ENCODE measurements around the gene SH3GLB2. TPM values are rescaled to one million over a fixed set of nuclear protein-coding genes. Genes with fewer than 3 reads are reported as not detected.
"Not testable (repeated sequence)": the region's sequence is repeated elsewhere in the genome, so short reads cannot be mapped to it uniquely, and the experiment has no call there.

The SH3GLB2 gene
- polyA plus RNA-seq, 1 donor: 64.0 TPM

DNA sequence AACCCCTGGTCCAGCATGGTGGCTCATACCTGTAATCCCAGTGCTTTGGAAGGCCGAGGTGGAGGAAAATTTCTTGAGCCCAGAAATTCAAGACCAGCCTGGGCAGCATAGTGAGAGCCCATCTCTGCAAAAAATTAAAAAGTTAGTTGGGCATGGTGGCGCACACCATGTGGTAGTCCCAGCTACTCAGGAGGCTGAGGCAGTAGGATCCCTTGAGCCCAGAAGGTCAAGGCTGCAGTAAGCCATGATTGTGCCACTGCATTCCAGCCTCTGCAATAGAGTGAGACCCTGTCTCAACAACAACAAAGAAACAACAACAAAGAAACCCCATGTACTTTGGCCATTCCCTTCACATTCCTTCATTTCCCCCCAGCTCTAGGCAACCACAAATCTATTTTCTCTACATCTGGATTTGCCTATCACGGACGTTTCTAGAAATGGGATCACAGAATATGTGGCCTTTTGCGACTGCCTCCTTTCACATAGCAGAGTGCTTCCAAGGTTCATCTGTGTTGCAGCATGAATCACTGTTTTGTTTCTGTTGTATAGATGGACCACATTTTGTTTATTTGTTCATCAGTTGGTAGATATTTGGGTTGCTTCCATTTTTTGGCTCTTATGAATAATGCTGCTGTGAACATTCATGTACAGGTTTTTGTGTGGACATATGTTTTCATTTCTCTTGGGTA, 26.2 kb upstream of the SH3GLB2 start:
- DNase-seq (ENCODE audit: low read depth): no peak

GRCh38 chr9:129053020-129053419, 24.9 kb upstream of the SH3GLB2 start:
- DNase-seq (ENCODE audit: low read depth): no peak

DNA sequence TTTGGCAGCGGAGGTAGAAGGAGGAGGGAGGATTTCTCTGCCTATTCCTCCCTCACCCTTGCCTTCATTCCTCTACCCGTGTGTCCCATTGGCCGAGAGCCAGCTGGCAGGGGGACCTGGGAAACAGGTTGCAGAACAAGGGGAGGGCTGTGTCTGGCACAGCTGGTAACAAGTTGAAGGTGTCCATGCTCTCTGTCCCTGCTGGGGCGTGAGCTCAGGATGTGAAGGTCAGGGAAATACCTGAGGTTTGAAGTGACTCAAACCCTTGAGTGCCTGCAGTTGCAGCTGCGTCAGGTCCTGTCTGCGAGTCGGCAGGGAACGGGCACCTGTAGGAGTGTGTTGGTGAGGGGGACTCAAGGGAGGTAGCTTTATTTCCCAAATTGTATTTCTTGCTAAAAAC, 24.5 kb upstream of the SH3GLB2 start:
- DNase-seq (ENCODE audit: low read depth): no peak

DNA sequence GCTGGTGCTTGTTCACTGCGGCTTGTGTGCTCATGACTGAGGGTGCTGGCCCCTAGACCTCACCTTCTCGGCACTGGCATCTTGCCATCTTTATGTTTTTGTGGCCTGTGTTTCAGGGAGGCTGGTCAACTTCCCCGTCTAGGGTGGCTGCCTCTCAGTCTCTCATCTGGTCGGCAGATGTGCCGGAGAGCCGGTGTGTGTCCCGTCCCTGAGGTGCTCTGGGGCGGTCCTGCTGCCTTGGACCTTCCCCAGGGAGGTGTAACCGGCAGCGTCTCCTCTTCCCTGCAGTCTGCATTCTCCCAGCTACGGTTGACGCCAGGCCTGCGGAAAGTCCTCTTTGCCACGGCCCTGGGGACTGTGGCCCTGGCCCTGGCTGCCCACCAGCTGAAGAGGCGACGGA, 13.9 kb upstream of the SH3GLB2 start:
- no peak for DNase-seq (ENCODE audit: low read depth)

DNA sequence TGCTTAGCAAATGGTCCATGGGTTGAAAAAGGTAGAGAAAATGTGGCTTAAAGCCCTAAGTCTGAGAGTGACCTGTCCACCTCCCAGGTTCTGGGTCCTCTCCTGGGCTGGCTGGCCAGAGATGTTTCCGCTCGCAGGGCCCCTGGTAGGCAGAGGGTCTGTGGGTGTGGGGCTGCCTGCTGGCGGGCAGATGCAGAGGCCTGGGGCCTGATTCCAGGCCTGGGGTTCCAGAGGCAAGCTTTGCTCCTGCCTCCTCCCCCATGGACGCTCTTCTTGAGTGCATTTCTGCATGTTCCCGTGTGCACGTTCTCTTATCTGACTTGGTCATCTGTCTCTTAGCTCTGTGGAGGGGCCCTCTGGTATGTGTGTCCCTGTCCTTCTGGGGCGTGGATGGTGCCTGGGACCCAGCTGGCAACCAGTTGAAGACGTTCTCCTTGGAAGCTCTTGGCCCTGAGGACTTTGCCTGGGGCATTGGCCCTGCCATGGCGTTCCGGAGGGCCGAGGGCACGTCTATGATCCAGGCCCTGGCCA, 12.0 kb upstream of the SH3GLB2 start:
- DNase-seq (ENCODE audit: low read depth): no peak

- DNase-seq (ENCODE audit: low read depth): no peak
Observed at GRCh38 chr9:129038109-129038852, 10.2 kb upstream of the SH3GLB2 start.

GRCh38 chr9:129037767-129038098, 9.6 kb upstream of the SH3GLB2 start:
- no peak for DNase-seq (ENCODE audit: low read depth)

DNA sequence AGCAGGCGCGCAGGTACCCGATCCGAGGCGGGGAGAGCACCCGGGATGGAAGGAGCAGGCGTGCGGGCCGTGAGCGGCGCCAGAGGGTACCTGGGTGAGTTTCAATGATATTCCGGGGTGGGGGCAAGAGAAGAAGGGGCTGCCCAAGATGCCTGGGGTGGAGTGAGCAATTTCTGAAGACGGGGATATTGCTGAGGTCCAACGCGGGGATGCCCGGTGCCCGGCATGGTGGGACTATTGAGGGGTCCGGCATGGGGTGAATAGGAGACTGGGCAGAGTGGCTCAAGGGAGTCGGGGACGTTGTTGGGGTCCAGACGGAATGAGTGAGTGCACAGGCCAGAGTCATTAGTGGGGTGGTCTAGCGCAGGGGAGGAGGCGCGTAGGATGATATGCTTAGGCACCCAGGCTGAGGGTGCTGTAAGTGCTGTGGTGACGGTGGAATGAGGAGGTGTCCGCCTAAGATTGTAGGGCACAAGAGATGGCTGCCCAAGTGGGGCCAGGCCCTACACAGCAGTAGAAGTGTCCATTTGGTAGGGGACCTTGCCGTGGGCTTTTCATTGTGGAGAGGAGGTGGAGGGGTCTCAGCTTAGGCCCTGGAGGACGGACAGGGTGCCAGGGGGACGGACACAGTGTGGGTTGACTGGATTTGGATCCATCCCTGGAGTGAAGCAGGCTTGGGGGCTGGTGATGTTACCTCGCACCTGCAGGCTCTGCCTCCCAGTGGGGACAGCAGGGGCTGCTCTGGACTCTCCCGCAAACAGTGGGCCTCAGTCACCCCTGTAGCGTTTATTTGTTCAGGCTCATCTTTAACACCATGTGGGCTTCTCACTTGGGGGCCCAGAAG, 9.0 kb upstream of the SH3GLB2 start:
- DNase-seq (ENCODE audit: low read depth): no peak

GRCh38 chr9:129036241-129036922, 8.3 kb upstream of the SH3GLB2 start, which contains the start of gene MIGA2:
Gene MIGA2 (plus strand): TSS chr9:129036626. CDS start chr9:129040595, 3,969 bp downstream.
- DNase-seq (ENCODE audit: low read depth): peak; percentile 98

DNA sequence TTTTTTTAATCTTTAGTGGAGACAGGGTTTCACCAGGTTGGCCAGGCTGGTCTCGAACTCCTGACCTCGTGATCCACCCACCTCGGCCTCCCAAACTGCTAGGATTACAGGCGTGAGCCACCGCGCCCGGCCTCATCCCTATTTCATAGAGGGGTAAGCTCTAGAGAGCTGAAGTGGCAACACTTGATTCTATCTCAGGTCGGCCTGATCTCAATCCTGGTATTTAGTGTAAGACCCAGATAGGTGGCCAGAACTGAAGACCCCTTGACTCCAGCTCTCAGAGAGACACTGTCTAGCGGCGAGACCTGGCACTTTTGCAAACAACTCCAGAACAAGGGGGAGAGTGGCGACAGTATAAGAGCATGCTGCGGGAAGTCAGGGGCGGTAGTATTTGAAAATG, 7.7 kb upstream of the SH3GLB2 start:
- not testable (repeated sequence) for DNase-seq (ENCODE audit: low read depth)

- no peak for DNase-seq (ENCODE audit: low read depth)
Observed at GRCh38 chr9:129033216-129033615, 5.1 kb upstream of the SH3GLB2 start.

GRCh38 chr9:129032541-129033159, 4.5 kb upstream of the SH3GLB2 start:
- no peak for DNase-seq (ENCODE audit: low read depth)

- DNase-seq (ENCODE audit: low read depth): no peak
Observed at GRCh38 chr9:129031514-129031913, 3.4 kb upstream of the SH3GLB2 start.

- no peak for DNase-seq (ENCODE audit: low read depth)
Observed at GRCh38 chr9:129030191-129030590, 2.1 kb upstream of the SH3GLB2 start.

DNA sequence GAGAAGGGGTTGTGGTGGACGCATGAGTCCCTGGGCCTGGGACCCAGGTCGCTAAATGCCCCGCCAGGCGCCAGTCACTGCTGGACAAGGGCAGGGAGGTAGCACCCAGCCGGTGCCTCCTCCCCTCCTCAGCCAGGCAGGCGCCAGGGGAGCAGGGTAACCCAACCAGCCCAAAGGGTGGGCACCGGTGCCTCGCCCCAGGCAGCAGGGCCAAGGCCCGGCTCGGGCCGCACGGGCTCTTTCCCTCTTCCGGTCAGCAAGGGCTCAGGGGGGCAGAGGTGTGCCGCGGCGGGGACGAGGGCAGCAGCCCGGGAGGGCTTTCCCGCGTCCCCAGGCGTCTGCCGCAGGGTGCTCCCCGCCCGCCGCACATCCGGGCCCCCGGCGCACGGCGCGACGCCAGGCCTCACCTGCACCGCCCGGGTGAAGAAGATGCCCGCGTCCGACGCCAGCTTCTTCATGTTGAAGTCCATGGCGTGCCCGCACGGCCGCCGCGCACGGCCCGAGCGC, 393 bp downstream of the SH3GLB2 start:
- no peak for DNase-seq (ENCODE audit: low read depth)

- DNase-seq (ENCODE audit: low read depth): no peak
Observed at GRCh38 chr9:129027224-129027684, 877 bp downstream of the SH3GLB2 start.

- DNase-seq (ENCODE audit: low read depth): no peak
Observed at GRCh38 chr9:129026442-129027223, 1.5 kb downstream of the SH3GLB2 start.

DNA sequence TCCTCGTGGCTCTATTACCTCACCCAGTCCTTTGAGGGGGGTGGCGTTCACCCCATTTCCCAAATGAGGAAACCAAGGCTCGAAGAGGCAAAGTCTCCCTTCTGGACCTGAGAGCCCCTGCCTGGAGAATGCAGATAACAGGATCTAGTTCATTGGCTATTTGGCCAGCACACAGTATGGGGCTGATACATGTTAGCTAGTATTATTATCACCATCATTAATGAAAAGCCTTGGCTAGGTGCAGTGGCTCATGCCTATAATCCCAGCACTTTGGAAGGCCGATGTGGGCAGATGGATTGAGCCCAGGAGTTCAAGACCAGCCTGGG, 4.3 kb downstream of the SH3GLB2 start:
- DNase-seq (ENCODE audit: low read depth): no peak

DNA sequence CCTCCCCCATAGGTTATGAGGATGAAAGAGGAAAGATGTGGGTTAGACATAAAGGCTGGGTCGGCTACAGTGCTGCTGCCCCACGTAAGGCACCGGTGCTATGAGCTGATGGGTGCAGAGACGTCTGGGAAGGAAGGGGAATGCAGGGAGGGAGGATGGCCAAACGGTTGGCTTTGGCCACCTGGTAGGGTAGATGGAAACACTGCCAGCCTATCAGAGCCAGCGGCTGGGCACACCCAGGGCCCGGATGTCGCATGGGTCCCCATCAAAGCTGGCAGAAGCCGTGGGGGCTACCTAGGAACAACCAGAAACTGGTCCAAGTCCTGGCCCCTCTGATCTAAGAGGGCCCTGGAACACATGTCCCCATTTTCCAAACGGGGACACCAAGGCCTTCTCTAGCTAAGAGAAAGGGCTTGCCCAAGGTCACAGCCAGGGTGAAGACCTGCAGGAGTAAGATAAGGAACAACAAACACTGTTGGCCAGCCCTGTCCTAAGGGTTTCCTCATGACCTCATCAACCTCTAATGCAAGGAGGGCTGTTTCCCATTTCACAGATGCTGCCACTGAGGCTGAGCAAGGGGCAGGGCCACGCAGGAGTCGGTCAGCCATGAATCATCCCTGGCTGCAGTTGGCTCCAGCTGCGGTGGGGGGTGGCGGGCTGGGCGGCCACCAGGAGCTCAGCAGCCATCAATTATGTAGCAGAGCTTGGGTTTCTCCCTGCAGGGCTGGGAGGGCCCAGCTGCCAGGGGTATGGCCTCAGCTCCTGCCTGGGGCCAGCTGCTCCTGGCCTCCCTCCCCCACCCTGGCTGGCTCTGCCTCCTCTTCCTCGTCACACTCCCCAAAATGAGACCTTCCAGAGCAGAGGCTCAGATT, 4.9 kb downstream of the SH3GLB2 start:
- DNase-seq (ENCODE audit: low read depth): no peak
